ENCODE measurements around the gene IRX1.

IRX1 gene

GRCh38 chr5:3625626-3626025 lies 30.0 kb downstream of the IRX1 start:
- TF ChIP-seq CTCF (conservative IDR thresholded peaks at IDR 0.05; ENCODE audit: low read depth, low read length): no peak
- H4K20me1 ChIP-seq (ENCODE audit: insufficient read depth): no peaks in the 10 kb centered on the region
- H3K79me2 ChIP-seq (ENCODE audit: insufficient read depth, low read depth): no peaks in the 10 kb centered on the region
- no peak overlapping the region for H2AFZ ChIP-seq (ENCODE audit: low read depth)
- H3K4me1 ChIP-seq (ENCODE audit: low read depth, poor library complexity, severe bottlenecking): no peaks in the 10 kb centered on the region
- H3K4me2 ChIP-seq: no peak overlapping the region
- no peaks in the 10 kb centered on the region for H3K36me3 ChIP-seq (ENCODE audit: insufficient read depth)
- no peak overlapping the region for H3K4me3 ChIP-seq (IDR thresholded peaks at IDR 0.05; ENCODE audit: insufficient read depth, low read depth, low read length)
- no peaks in the 10 kb centered on the region for H3K27me3 ChIP-seq (ENCODE audit: insufficient read depth, low read depth)
- no peak overlapping the region for H3K9ac ChIP-seq
- no peak overlapping the region for H3K27ac ChIP-seq

GRCh38 chr5:3634061-3634460 lies 38.4 kb downstream of the IRX1 start:
- TF ChIP-seq CTCF (conservative IDR thresholded peaks at IDR 0.05; ENCODE audit: low read depth, low read length): no peak
- Histone ChIP-seq H3K4me2 (no peak overlapping the region), H4K20me1 (ENCODE audit: insufficient read depth) (no peaks in the 10 kb centered on the region), H3K4me3 (IDR thresholded peaks at IDR 0.05; ENCODE audit: insufficient read depth, low read depth, low read length) (no peak overlapping the region), H3K79me2 (ENCODE audit: insufficient read depth, low read depth) (no peaks in the 10 kb centered on the region), H3K36me3 (ENCODE audit: insufficient read depth) (no peaks in the 10 kb centered on the region), H3K9ac (no peak overlapping the region), H2AFZ (ENCODE audit: low read depth) (no peak overlapping the region), H3K27ac (no peak overlapping the region), H3K27me3 (ENCODE audit: insufficient read depth, low read depth) (no peaks in the 10 kb centered on the region), H3K4me1 (ENCODE audit: low read depth, poor library complexity, severe bottlenecking) (no peaks in the 10 kb centered on the region)

- H3K4me2 ChIP-seq: no peak overlapping the region
- H3K27ac ChIP-seq: no peak overlapping the region
- TF ChIP-seq CTCF (conservative IDR thresholded peaks at IDR 0.05; ENCODE audit: low read depth, low read length): no peak
- H2AFZ ChIP-seq (ENCODE audit: low read depth): no peak overlapping the region
- H3K4me1 ChIP-seq (ENCODE audit: low read depth, poor library complexity, severe bottlenecking): no peaks in the 10 kb centered on the region
- H3K9ac ChIP-seq: no peak overlapping the region
- no peak overlapping the region for H3K4me3 ChIP-seq (IDR thresholded peaks at IDR 0.05; ENCODE audit: insufficient read depth, low read depth, low read length)
- no peaks in the 10 kb centered on the region for H3K36me3 ChIP-seq (ENCODE audit: insufficient read depth)
- no peaks in the 10 kb centered on the region for H3K79me2 ChIP-seq (ENCODE audit: insufficient read depth, low read depth)
- H4K20me1 ChIP-seq (ENCODE audit: insufficient read depth): no peaks in the 10 kb centered on the region
- H3K27me3 ChIP-seq (ENCODE audit: insufficient read depth, low read depth): no peaks in the 10 kb centered on the region
These were observed 43.5 kb downstream of the IRX1 start for GRCh38 chr5:3639175-3639574.

GRCh38 chr5:3642231-3642630 lies 46.6 kb downstream of the IRX1 start:
- H3K4me2 ChIP-seq: no peak overlapping the region
- H3K27ac ChIP-seq: no peak overlapping the region
- no peak overlapping the region for H3K4me3 ChIP-seq (IDR thresholded peaks at IDR 0.05; ENCODE audit: insufficient read depth, low read depth, low read length)
- H3K36me3 ChIP-seq (ENCODE audit: insufficient read depth): no peaks in the 10 kb centered on the region
- TF ChIP-seq CTCF (conservative IDR thresholded peaks at IDR 0.05; ENCODE audit: low read depth, low read length): no peak
- no peaks in the 10 kb centered on the region for H3K79me2 ChIP-seq (ENCODE audit: insufficient read depth, low read depth)
- H4K20me1 ChIP-seq (ENCODE audit: insufficient read depth): no peaks in the 10 kb centered on the region
- H3K27me3 ChIP-seq (ENCODE audit: insufficient read depth, low read depth): no peaks in the 10 kb centered on the region
- H3K4me1 ChIP-seq (ENCODE audit: low read depth, poor library complexity, severe bottlenecking): no peaks in the 10 kb centered on the region
- H3K9ac ChIP-seq: no peak overlapping the region
- no peak overlapping the region for H2AFZ ChIP-seq (ENCODE audit: low read depth)

GRCh38 chr5:3650320-3650719 lies 54.7 kb downstream of the IRX1 start:
- TF ChIP-seq CTCF (conservative IDR thresholded peaks at IDR 0.05; ENCODE audit: low read depth, low read length): no peak
- H4K20me1 ChIP-seq (ENCODE audit: insufficient read depth): no peaks in the 10 kb centered on the region
- no peaks in the 10 kb centered on the region for H3K27me3 ChIP-seq (ENCODE audit: insufficient read depth, low read depth)
- no peak overlapping the region for H3K27ac ChIP-seq
- no peaks in the 10 kb centered on the region for H3K79me2 ChIP-seq (ENCODE audit: insufficient read depth, low read depth)
- no peak overlapping the region for H3K9ac ChIP-seq
- no peaks in the 10 kb centered on the region for H3K4me1 ChIP-seq (ENCODE audit: low read depth, poor library complexity, severe bottlenecking)
- H3K4me2 ChIP-seq: no peak overlapping the region
- no peaks in the 10 kb centered on the region for H3K36me3 ChIP-seq (ENCODE audit: insufficient read depth)
- no peak overlapping the region for H2AFZ ChIP-seq (ENCODE audit: low read depth)
- H3K4me3 ChIP-seq (IDR thresholded peaks at IDR 0.05; ENCODE audit: insufficient read depth, low read depth, low read length): no peak overlapping the region

Data from KMS-11 (cell line).